ENCODE measurements around the gene CPSF3.

The CPSF3 gene

GRCh38 chr2:9422321-9423099, 944 bp upstream of the CPSF3 start:
- no peak for TF ChIP-seq EZH2phosphoT487 (IDR thresholded peaks at IDR 0.05; ENCODE audit: borderline replicate concordance, low read length)
- TF ChIP-seq CTCF (IDR thresholded peaks at IDR 0.05; ENCODE audit: low read depth, low read length, poor library complexity, severe bottlenecking) = peak; percentile 13
- peaks cover 35% of the 10 kb centered on the region for H3K4me1 ChIP-seq (ENCODE audit: control insufficient read depth, low read length)
- H3K4me3 ChIP-seq (ENCODE audit: low read length) = peak overlapping the region; percentile 85
- H3K9me3 ChIP-seq (ENCODE audit: control insufficient read depth, insufficient read depth, low read length) = no peaks in the 10 kb centered on the region
- H4K20me1 ChIP-seq (ENCODE audit: control insufficient read depth, insufficient read depth, low read depth, low read length) = peaks cover 7% of the 10 kb centered on the region; the same call in 1 of the 2 replicates
- peaks cover 88% of the 10 kb centered on the region for H3K79me2 ChIP-seq (ENCODE audit: control insufficient read depth, low read length)
- peaks cover 39% of the 10 kb centered on the region for H3K36me3 ChIP-seq (ENCODE audit: control insufficient read depth, low read length)
- H3F3A ChIP-seq (ENCODE audit: control insufficient read depth, insufficient read depth) = no peaks in the 10 kb centered on the region
- H3K27ac ChIP-seq (ENCODE audit: low read depth, low read length) = peak overlapping the region; percentile 67
- H3K27me3 ChIP-seq (ENCODE audit: control insufficient read depth, low read length) = no peaks in the 10 kb centered on the region
- no peaks in the 10 kb centered on the region for H3K9me2 ChIP-seq (replicated peaks; ENCODE audit: control insufficient read depth, low read length)
- H3K4me2 ChIP-seq (ENCODE audit: low read length) = peak overlapping the region; percentile 83

GRCh38 chr2:9423922-9424272, 443 bp downstream of the CPSF3 start:
- TF ChIP-seq EZH2phosphoT487 (IDR thresholded peaks at IDR 0.05; ENCODE audit: borderline replicate concordance, low read length) = no peak
- no peak for TF ChIP-seq CTCF (IDR thresholded peaks at IDR 0.05; ENCODE audit: low read depth, low read length, poor library complexity, severe bottlenecking)
- Histone ChIP-seq H3K4me3 (ENCODE audit: low read length) (peak overlapping the region; percentile 85), H4K20me1 (ENCODE audit: control insufficient read depth, insufficient read depth, low read depth, low read length) (peaks cover 7% of the 10 kb centered on the region; the same call in 1 of the 2 replicates), H3K36me3 (ENCODE audit: control insufficient read depth, low read length) (peaks cover 42% of the 10 kb centered on the region), H3K9me2 (replicated peaks; ENCODE audit: control insufficient read depth, low read length) (no peaks in the 10 kb centered on the region), H3K79me2 (ENCODE audit: control insufficient read depth, low read length) (peaks cover 86% of the 10 kb centered on the region), H3K4me2 (ENCODE audit: low read length) (peak overlapping the region; percentile 83), H3K27me3 (ENCODE audit: control insufficient read depth, low read length) (no peaks in the 10 kb centered on the region), H3K9me3 (ENCODE audit: control insufficient read depth, insufficient read depth, low read length) (no peaks in the 10 kb centered on the region), H3F3A (ENCODE audit: control insufficient read depth, insufficient read depth) (no peaks in the 10 kb centered on the region), H3K27ac (ENCODE audit: low read depth, low read length) (peak overlapping the region; percentile 67), H3K4me1 (ENCODE audit: control insufficient read depth, low read length) (peaks cover 35% of the 10 kb centered on the region)

GRCh38 chr2:9424447-9425164, 1.2 kb downstream of the CPSF3 start:
- Histone ChIP-seq H3F3A (ENCODE audit: control insufficient read depth, insufficient read depth) (no peaks in the 10 kb centered on the region), H3K9me2 (replicated peaks; ENCODE audit: control insufficient read depth, low read length) (no peaks in the 10 kb centered on the region), H3K4me3 (ENCODE audit: low read length) (peak overlapping the region; percentile 85), H3K4me1 (ENCODE audit: control insufficient read depth, low read length) (peaks cover 35% of the 10 kb centered on the region), H3K4me2 (ENCODE audit: low read length) (peak overlapping the region; percentile 83), H3K27ac (ENCODE audit: low read depth, low read length) (peak overlapping the region; percentile 67), H3K9me3 (ENCODE audit: control insufficient read depth, insufficient read depth, low read length) (no peaks in the 10 kb centered on the region), H3K36me3 (ENCODE audit: control insufficient read depth, low read length) (peaks cover 49% of the 10 kb centered on the region), H4K20me1 (ENCODE audit: control insufficient read depth, insufficient read depth, low read depth, low read length) (peaks cover 7% of the 10 kb centered on the region; the same call in 1 of the 2 replicates), H3K27me3 (ENCODE audit: control insufficient read depth, low read length) (no peaks in the 10 kb centered on the region), H3K79me2 (ENCODE audit: control insufficient read depth, low read length) (peaks cover 79% of the 10 kb centered on the region)
- TF ChIP-seq CTCF (IDR thresholded peaks at IDR 0.05; ENCODE audit: low read depth, low read length, poor library complexity, severe bottlenecking) (no peak), EZH2phosphoT487 (IDR thresholded peaks at IDR 0.05; ENCODE audit: borderline replicate concordance, low read length) (no peak)
